Stimulated activated memory B cell treated with anti-CD40 and anti-IgM and Interleukin-4, amounts not matched to agents 10 μg/mL and 1 μg/mL and 100 μg/mL, for 72 hours (primary cell): ENCODE measurements around the gene ICAM2.

Experiments used
- ATAC-seq: fragments of 150-1000 bp; cut with Tn5 transposase; 2 replicates; pipeline ENCODE4 v1.10.0; 2021
- H3K27ac Mint-ChIP-seq: one replicate; pipeline ENCODE4 v1.8.0; 2022; ENCODE audit warnings: mild to moderate bottlenecking, mixed read lengths
- H3K27me3 Mint-ChIP-seq: one replicate; pipeline ENCODE4 v1.8.0; 2022; ENCODE audit warnings: mixed read lengths
- H3K36me3 Mint-ChIP-seq: one replicate; pipeline ENCODE4 v1.8.0; 2022; ENCODE audit warnings: mixed read lengths
- H3K4me1 Mint-ChIP-seq: one replicate; pipeline ENCODE4 v1.8.0; 2022; ENCODE audit warnings: mixed read lengths
- H3K4me3 Mint-ChIP-seq: one replicate; pipeline ENCODE4 v1.8.0; 2022; ENCODE audit warnings: mild to moderate bottlenecking, moderate library complexity, mixed read lengths
- H3K9me3 Mint-ChIP-seq: one replicate; pipeline ENCODE4 v1.8.0; 2022; ENCODE audit warnings: mixed read lengths

The ICAM2 gene

GRCh38 chr17:64055183-64056142 is 35.0 kb upstream of the ICAM2 start:
- H3K27ac Mint-ChIP-seq, result no peak overlapping the region
- no peaks in the 10 kb centered on the region for H3K9me3 Mint-ChIP-seq
- no peak for ATAC-seq
- no peak overlapping the region for H3K4me3 Mint-ChIP-seq
- no peaks in the 10 kb centered on the region for H3K27me3 Mint-ChIP-seq
- H3K4me1 Mint-ChIP-seq, result peaks cover 23% of the 10 kb centered on the region
- H3K36me3 Mint-ChIP-seq, result peaks cover 52% of the 10 kb centered on the region

- H3K36me3 Mint-ChIP-seq, result peaks cover 52% of the 10 kb centered on the region
- peaks cover 11% of the 10 kb centered on the region for H3K4me1 Mint-ChIP-seq
- no peaks in the 10 kb centered on the region for H3K27me3 Mint-ChIP-seq
- ATAC-seq, result no peak
- H3K27ac Mint-ChIP-seq, result no peak overlapping the region
- H3K4me3 Mint-ChIP-seq, result no peak overlapping the region
- H3K9me3 Mint-ChIP-seq, result no peaks in the 10 kb centered on the region
Observed at GRCh38 chr17:64054304-64054703, 33.9 kb upstream of the ICAM2 start.

- H3K27ac Mint-ChIP-seq, result no peak overlapping the region
Observed at GRCh38 chr17:64053101-64053500, 32.7 kb upstream of the ICAM2 start.

GRCh38 chr17:64051153-64051552 is 30.7 kb upstream of the ICAM2 start:
- Mint-ChIP-seq H3K36me3 (peaks cover 69% of the 10 kb centered on the region), H3K4me3 (no peak overlapping the region), H3K4me1 (peaks cover 3% of the 10 kb centered on the region), H3K27me3 (no peaks in the 10 kb centered on the region), H3K27ac (no peak overlapping the region), H3K9me3 (no peaks in the 10 kb centered on the region)
- ATAC-seq, result no peak

More at GRCh38 chr17:64053101-64053500, 32.7 kb upstream of the ICAM2 start:
- H3K4me1 Mint-ChIP-seq, result peaks cover 11% of the 10 kb centered on the region
- no peaks in the 10 kb centered on the region for H3K27me3 Mint-ChIP-seq
- ATAC-seq, result no peak
- no peak overlapping the region for H3K4me3 Mint-ChIP-seq
- no peaks in the 10 kb centered on the region for H3K9me3 Mint-ChIP-seq
- H3K36me3 Mint-ChIP-seq, result peaks cover 58% of the 10 kb centered on the region

GRCh38 chr17:64048805-64049204 is 28.4 kb upstream of the ICAM2 start:
- Mint-ChIP-seq H3K4me1 (no peaks in the 10 kb centered on the region), H3K36me3 (peaks cover 81% of the 10 kb centered on the region), H3K27me3 (no peaks in the 10 kb centered on the region), H3K4me3 (no peak overlapping the region), H3K27ac (no peak overlapping the region), H3K9me3 (no peaks in the 10 kb centered on the region)
- no peak for ATAC-seq

GRCh38 chr17:64045176-64045575 is 24.7 kb upstream of the ICAM2 start:
- peaks cover 67% of the 10 kb centered on the region for H3K36me3 Mint-ChIP-seq
- no peak for ATAC-seq
- H3K27ac Mint-ChIP-seq, result no peak overlapping the region
- H3K4me1 Mint-ChIP-seq, result no peaks in the 10 kb centered on the region
- no peaks in the 10 kb centered on the region for H3K9me3 Mint-ChIP-seq
- H3K27me3 Mint-ChIP-seq, result no peaks in the 10 kb centered on the region
- H3K4me3 Mint-ChIP-seq, result no peak overlapping the region

GRCh38 chr17:64042700-64043485 is 22.5 kb upstream of the ICAM2 start:
- no peak for ATAC-seq
- H3K4me3 Mint-ChIP-seq, result no peak overlapping the region
- peaks cover 48% of the 10 kb centered on the region for H3K36me3 Mint-ChIP-seq
- H3K9me3 Mint-ChIP-seq, result no peaks in the 10 kb centered on the region
- H3K27me3 Mint-ChIP-seq, result no peaks in the 10 kb centered on the region
- no peak overlapping the region for H3K27ac Mint-ChIP-seq
- no peaks in the 10 kb centered on the region for H3K4me1 Mint-ChIP-seq

GRCh38 chr17:64041912-64042311 is 21.5 kb upstream of the ICAM2 start:
- no peak overlapping the region for H3K27ac Mint-ChIP-seq

GRCh38 chr17:64040206-64040605 is 19.8 kb upstream of the ICAM2 start:
- Mint-ChIP-seq H3K27me3 (no peaks in the 10 kb centered on the region), H3K4me1 (no peaks in the 10 kb centered on the region), H3K9me3 (no peaks in the 10 kb centered on the region), H3K27ac (no peak overlapping the region), H3K4me3 (no peak overlapping the region), H3K36me3 (peaks cover 31% of the 10 kb centered on the region)
- ATAC-seq, result no peak

More at GRCh38 chr17:64041912-64042311, 21.5 kb upstream of the ICAM2 start:
- Mint-ChIP-seq H3K36me3 (peaks cover 46% of the 10 kb centered on the region), H3K9me3 (no peaks in the 10 kb centered on the region), H3K27me3 (no peaks in the 10 kb centered on the region), H3K4me1 (no peaks in the 10 kb centered on the region), H3K4me3 (no peak overlapping the region)
- ATAC-seq, result no peak

GRCh38 chr17:64039106-64039400 is 18.6 kb upstream of the ICAM2 start:
- Mint-ChIP-seq H3K4me1 (no peaks in the 10 kb centered on the region), H3K4me3 (no peak overlapping the region), H3K9me3 (no peaks in the 10 kb centered on the region), H3K27ac (no peak overlapping the region), H3K27me3 (no peaks in the 10 kb centered on the region), H3K36me3 (peaks cover 19% of the 10 kb centered on the region)
- ATAC-seq, result no peak

- Mint-ChIP-seq H3K27me3 (no peaks in the 10 kb centered on the region), H3K27ac (no peak overlapping the region), H3K36me3 (peaks cover 14% of the 10 kb centered on the region), H3K4me1 (no peaks in the 10 kb centered on the region), H3K9me3 (no peaks in the 10 kb centered on the region), H3K4me3 (no peak overlapping the region)
- no peak for ATAC-seq
Observed at GRCh38 chr17:64038331-64039105, 18.1 kb upstream of the ICAM2 start.

GRCh38 chr17:64037802-64038201 is 17.4 kb upstream of the ICAM2 start:
- no peak overlapping the region for H3K4me3 Mint-ChIP-seq
- H3K9me3 Mint-ChIP-seq, result no peaks in the 10 kb centered on the region
- no peaks in the 10 kb centered on the region for H3K4me1 Mint-ChIP-seq
- no peak overlapping the region for H3K27ac Mint-ChIP-seq
- no peaks in the 10 kb centered on the region for H3K27me3 Mint-ChIP-seq
- ATAC-seq, result no peak
- peaks cover 10% of the 10 kb centered on the region for H3K36me3 Mint-ChIP-seq

- no peak overlapping the region for H3K4me3 Mint-ChIP-seq
- H3K27me3 Mint-ChIP-seq, result no peaks in the 10 kb centered on the region
- H3K9me3 Mint-ChIP-seq, result no peaks in the 10 kb centered on the region
- peaks cover 8% of the 10 kb centered on the region for H3K36me3 Mint-ChIP-seq
- H3K4me1 Mint-ChIP-seq, result no peaks in the 10 kb centered on the region
- no peak overlapping the region for H3K27ac Mint-ChIP-seq
- no peak for ATAC-seq
Observed at GRCh38 chr17:64037180-64037579, 16.7 kb upstream of the ICAM2 start.

- ATAC-seq, result no peak
- Mint-ChIP-seq H3K36me3 (peaks cover under 1% of the 10 kb centered on the region), H3K9me3 (no peaks in the 10 kb centered on the region), H3K4me3 (no peak overlapping the region), H3K27me3 (no peaks in the 10 kb centered on the region), H3K27ac (no peak overlapping the region), H3K4me1 (no peaks in the 10 kb centered on the region)
Observed at GRCh38 chr17:64036198-64036922, 15.9 kb upstream of the ICAM2 start.

- Mint-ChIP-seq H3K36me3 (no peaks in the 10 kb centered on the region), H3K27ac (no peak overlapping the region), H3K4me1 (no peaks in the 10 kb centered on the region), H3K9me3 (no peaks in the 10 kb centered on the region), H3K4me3 (no peak overlapping the region), H3K27me3 (no peaks in the 10 kb centered on the region)
- no peak for ATAC-seq
Observed at GRCh38 chr17:64032081-64032480, 11.6 kb upstream of the ICAM2 start.
